PFSK-1 (cell line): ENCODE data around the gene ZNF609.

ENCODE experiments used
- FOXP2 ChIP-seq: optimal IDR thresholded peaks from 2 replicates; pipeline ENCODE3; 2011; ENCODE audit warnings: borderline replicate concordance, control low read depth, inconsistent platforms; ENCODE audit not compliant: insufficient read depth; ENCODE audit errors: extremely low read length, extremely low read depth
- POLR2AphosphoS5 ChIP-seq: IDR thresholded peaks from 2 replicates; pipeline ENCODE4 v1.6.1; 2012; ENCODE audit warnings: low read depth, mild to moderate bottlenecking, control low read depth, low read length, moderate library complexity
- REST ChIP-seq, 2 experiments: IDR thresholded peaks; 2 replicates each; pipeline versions ENCODE4 v1.6.1 to v1.8.0; 2011 to 2012; ENCODE audit warnings: low read depth in 2 of 2, low read length in 2 of 2, control low read depth in 1 of 2, inconsistent platforms in 1 of 2, mild to moderate bottlenecking in 1 of 2, moderate library complexity in 1 of 2; ENCODE audit not compliant: insufficient read depth in 1 of 2
- SIN3A ChIP-seq: IDR thresholded peaks from 2 replicates; pipeline ENCODE4 v1.6.1; 2012; ENCODE audit warnings: mild to moderate bottlenecking, low read length, moderate library complexity, borderline replicate concordance; ENCODE audit not compliant: insufficient read depth
- TAF1 ChIP-seq: IDR thresholded peaks from 2 replicates; pipeline ENCODE4 v1.6.1; 2012; ENCODE audit warnings: low read length, control low read depth, borderline replicate concordance; ENCODE audit not compliant: insufficient read depth

GRCh38 chr15:64460724-64461720 lies 644 bp downstream of the ZNF609 start:
- TF ChIP-seq REST (IDR thresholded peaks at IDR 0.05; ENCODE audit: insufficient read depth in 1 of 2, low read depth in 2 of 2, low read length in 2 of 2): 0 out of 4 replicates have a peak, but pooled peaks of 1 of the 2 experiments have one; percentile 24
- TF ChIP-seq POLR2AphosphoS5: no peak
- TF ChIP-seq TAF1: no peak; the same call in 1 of the 2 replicates
- TF ChIP-seq SIN3A: peak; percentile 42; the same call in 1 of the 2 replicates
- TF ChIP-seq FOXP2: no peak
